Measurements from ENCODE around the gene CCDC68. TPM values are rescaled to one million over a fixed set of nuclear protein-coding genes. Genes with fewer than 3 reads are reported as not detected.

Gene CCDC68
- total RNA-seq, 2 experiments from 2014 or later = not detected

- H3K36me3 ChIP-seq (ENCODE audit: insufficient read depth, low read length) = no peaks in the 10 kb centered on the region
- peaks cover 64% of the 10 kb centered on the region for H3K27me3 Mint-ChIP-seq
- ATAC-seq (ENCODE audit: poor library complexity) = no peak
- H3K9me3 ChIP-seq (ENCODE audit: control insufficient read depth in 1 of 2, insufficient read depth in 1 of 2, low read length in 2 of 2) = no peaks in the 10 kb centered on the region
- peaks cover 9 to 39% of the 10 kb centered on the region in 2 experiments for H3K27me3 ChIP-seq (ENCODE audit: control insufficient read depth in 1 of 2, insufficient read depth in 2 of 2, low read length in 2 of 2)
- no peak overlapping the region for H3K4me3 Mint-ChIP-seq
- CTCF ChIA-PET = no interaction called here
- H3K27ac Mint-ChIP-seq = no peak overlapping the region
- intact Hi-C loops (cut with DNase I, micrococcal nuclease) = no loop called here
- no peak overlapping the region for H3K4me3 ChIP-seq (ENCODE audit: low read length)
- no peaks in the 10 kb centered on the region for H3K36me3 Mint-ChIP-seq (ENCODE audit: low read depth)
- no peak for DNase-seq
- H3K4me1 Mint-ChIP-seq (ENCODE audit: low read depth) = peaks cover 5% of the 10 kb centered on the region
- no peaks in the 10 kb centered on the region for H3K9me3 Mint-ChIP-seq
- POLR2A ChIA-PET = no interaction called here
- no peaks in the 10 kb centered on the region for H3K4me1 ChIP-seq (ENCODE audit: insufficient read depth, low read length)
- TF ChIP-seq CTCF (IDR thresholded peaks at IDR 0.05) = no peak
- H3K27ac ChIP-seq (ENCODE audit: low read depth in 1 of 2, low read length in 2 of 2) = no peak overlapping the region
Measured at GRCh38 chr18:54962919-54963645, 3.8 kb upstream of the CCDC68 start.

GRCh38 chr18:54961868-54962267 is 2.6 kb upstream of the CCDC68 start:
- H3K9me3 ChIP-seq (ENCODE audit: control insufficient read depth in 1 of 2, insufficient read depth in 1 of 2, low read length in 2 of 2) = no peaks in the 10 kb centered on the region
- ATAC-seq (ENCODE audit: poor library complexity) (no peak), DNase-seq (no peak)
- CTCF ChIA-PET = no interaction called here
- peaks cover 12 to 41% of the 10 kb centered on the region in 2 experiments for H3K27me3 ChIP-seq (ENCODE audit: control insufficient read depth in 1 of 2, insufficient read depth in 2 of 2, low read length in 2 of 2)
- POLR2A ChIA-PET = no interaction called here
- H3K4me3 ChIP-seq (ENCODE audit: low read length) = no peak overlapping the region
- H3K36me3 ChIP-seq (ENCODE audit: insufficient read depth, low read length) = no peaks in the 10 kb centered on the region
- Mint-ChIP-seq H3K4me1 (ENCODE audit: low read depth) (peaks cover 5% of the 10 kb centered on the region), H3K36me3 (ENCODE audit: low read depth) (no peaks in the 10 kb centered on the region), H3K27me3 (peaks cover 75% of the 10 kb centered on the region), H3K27ac (no peak overlapping the region), H3K9me3 (no peaks in the 10 kb centered on the region), H3K4me3 (no peak overlapping the region)
- H3K4me1 ChIP-seq (ENCODE audit: insufficient read depth, low read length) = no peaks in the 10 kb centered on the region
- no peak for TF ChIP-seq CTCF (IDR thresholded peaks at IDR 0.05)
- intact Hi-C loops (cut with DNase I, micrococcal nuclease) = no loop called here
- H3K27ac ChIP-seq (ENCODE audit: low read depth in 1 of 2, low read length in 2 of 2) = no peak overlapping the region

GRCh38 chr18:54961016-54961423 is 1.8 kb upstream of the CCDC68 start:
- CTCF ChIA-PET = no interaction called here
- Mint-ChIP-seq H3K9me3 (no peaks in the 10 kb centered on the region), H3K4me3 (no peak overlapping the region), H3K27me3 (peaks cover 79% of the 10 kb centered on the region), H3K27ac (no peak overlapping the region), H3K36me3 (ENCODE audit: low read depth) (no peaks in the 10 kb centered on the region), H3K4me1 (ENCODE audit: low read depth) (peaks cover 5% of the 10 kb centered on the region)
- Histone ChIP-seq H3K36me3 (ENCODE audit: insufficient read depth, low read length) (no peaks in the 10 kb centered on the region), H3K9me3 (ENCODE audit: control insufficient read depth in 1 of 2, insufficient read depth in 1 of 2, low read length in 2 of 2) (no peaks in the 10 kb centered on the region), H3K27me3 (ENCODE audit: control insufficient read depth in 1 of 2, insufficient read depth in 2 of 2, low read length in 2 of 2) (peaks cover 12 to 47% of the 10 kb centered on the region in 2 experiments), H3K27ac (ENCODE audit: low read depth in 1 of 2, low read length in 2 of 2) (no peak overlapping the region), H3K4me3 (ENCODE audit: low read length) (no peak overlapping the region), H3K4me1 (ENCODE audit: insufficient read depth, low read length) (no peaks in the 10 kb centered on the region)
- DNase-seq (no peak), ATAC-seq (ENCODE audit: poor library complexity) (no peak)
- TF ChIP-seq CTCF (IDR thresholded peaks at IDR 0.05) = no peak
- POLR2A ChIA-PET = no interaction called here
- intact Hi-C loops (cut with DNase I, micrococcal nuclease) = no loop called here
